ENCODE measurements around the gene MB21D2. TPM values are rescaled to one million over a fixed set of nuclear protein-coding genes. Genes with fewer than 3 reads are reported as not detected.

Gene MB21D2
- polyA plus RNA-seq, 2 donors: 0.61 to 1.6 TPM

GRCh38 chr3:192884777-192885773, 32.6 kb downstream of the MB21D2 start:
- Histone ChIP-seq H3K36me3 (ENCODE audit: control insufficient read depth in 2 of 2, insufficient read depth in 2 of 2, low read length in 1 of 2) (no peaks in the 10 kb centered on the region), H3K27me3 (ENCODE audit: control insufficient read depth in 1 of 2, insufficient read depth in 2 of 2, low read length in 2 of 2) (no peaks in the 10 kb centered on the region), H3K27ac (ENCODE audit: low read depth in 2 of 2, low read length in 1 of 2) (no peak overlapping the region), H3K4me1 (ENCODE audit: control insufficient read depth in 2 of 2, insufficient read depth in 2 of 2, low read length in 1 of 2) (no peaks in the 10 kb centered on the region), H3K9me3 (ENCODE audit: control insufficient read depth in 2 of 2, insufficient read depth in 1 of 2, low read depth in 1 of 2, low read length in 1 of 2) (no peaks in the 10 kb centered on the region), H3K4me3 (ENCODE audit: low read depth in 1 of 2, low read length in 2 of 2) (no peak overlapping the region)
- 59 to 64% methylated on average over 8 of the region's 8 CpGs for WGBS, 2 donors

GRCh38 chr3:192883512-192883911, 34.1 kb downstream of the MB21D2 start:
- Histone ChIP-seq H3K27ac (ENCODE audit: low read depth in 2 of 2, low read length in 1 of 2) (no peak overlapping the region), H3K4me1 (ENCODE audit: control insufficient read depth in 2 of 2, insufficient read depth in 2 of 2, low read length in 1 of 2) (peaks cover 0 to 2% of the 10 kb centered on the region in 2 donors), H3K36me3 (ENCODE audit: control insufficient read depth in 2 of 2, insufficient read depth in 2 of 2, low read length in 1 of 2) (no peaks in the 10 kb centered on the region), H3K4me3 (ENCODE audit: low read depth in 1 of 2, low read length in 2 of 2) (no peak overlapping the region), H3K9me3 (ENCODE audit: control insufficient read depth in 2 of 2, insufficient read depth in 1 of 2, low read depth in 1 of 2, low read length in 1 of 2) (no peaks in the 10 kb centered on the region), H3K27me3 (ENCODE audit: control insufficient read depth in 1 of 2, insufficient read depth in 2 of 2, low read length in 2 of 2) (no peaks in the 10 kb centered on the region)
- 83 to 84% methylated on average over 2 of the region's 2 CpGs for WGBS, 2 donors

- Histone ChIP-seq H3K27me3 (ENCODE audit: control insufficient read depth in 1 of 2, insufficient read depth in 2 of 2, low read length in 2 of 2) (no peaks in the 10 kb centered on the region), H3K9me3 (ENCODE audit: control insufficient read depth in 2 of 2, insufficient read depth in 1 of 2, low read depth in 1 of 2, low read length in 1 of 2) (no peaks in the 10 kb centered on the region), H3K27ac (ENCODE audit: low read depth in 2 of 2, low read length in 1 of 2) (no peak overlapping the region), H3K4me1 (ENCODE audit: control insufficient read depth in 2 of 2, insufficient read depth in 2 of 2, low read length in 1 of 2) (peaks cover 0 to 2% of the 10 kb centered on the region in 2 donors), H3K36me3 (ENCODE audit: control insufficient read depth in 2 of 2, insufficient read depth in 2 of 2, low read length in 1 of 2) (no peaks in the 10 kb centered on the region), H3K4me3 (ENCODE audit: low read depth in 1 of 2, low read length in 2 of 2) (no peak overlapping the region)
- WGBS, 2 donors: 78% methylated on average over 7 of the region's 7 CpGs
Measured at GRCh38 chr3:192881159-192881786, 36.4 kb downstream of the MB21D2 start.

GRCh38 chr3:192880313-192880712, 37.3 kb downstream of the MB21D2 start:
- H3K36me3 ChIP-seq (ENCODE audit: control insufficient read depth in 2 of 2, insufficient read depth in 2 of 2, low read length in 1 of 2): no peaks in the 10 kb centered on the region
- peaks cover 0 to 2% of the 10 kb centered on the region in 2 donors for H3K4me1 ChIP-seq (ENCODE audit: control insufficient read depth in 2 of 2, insufficient read depth in 2 of 2, low read length in 1 of 2)
- no peak overlapping the region for H3K4me3 ChIP-seq (ENCODE audit: low read depth in 1 of 2, low read length in 2 of 2)
- H3K27me3 ChIP-seq (ENCODE audit: control insufficient read depth in 1 of 2, insufficient read depth in 2 of 2, low read length in 2 of 2): no peaks in the 10 kb centered on the region
- H3K27ac ChIP-seq (ENCODE audit: low read depth in 2 of 2, low read length in 1 of 2): no peak overlapping the region
- no peaks in the 10 kb centered on the region for H3K9me3 ChIP-seq (ENCODE audit: control insufficient read depth in 2 of 2, insufficient read depth in 1 of 2, low read depth in 1 of 2, low read length in 1 of 2)
- 79 to 84% methylated on average over 6 of the region's 6 CpGs for WGBS, 2 donors

GRCh38 chr3:192879346-192880031, 38.2 kb downstream of the MB21D2 start:
- WGBS, 2 donors: 63 to 65% methylated on average over 8 of the region's 8 CpGs
- Histone ChIP-seq H3K27me3 (ENCODE audit: control insufficient read depth in 1 of 2, insufficient read depth in 2 of 2, low read length in 2 of 2) (no peaks in the 10 kb centered on the region), H3K4me1 (ENCODE audit: control insufficient read depth in 2 of 2, insufficient read depth in 2 of 2, low read length in 1 of 2) (peaks cover 0 to 2% of the 10 kb centered on the region in 2 donors), H3K9me3 (ENCODE audit: control insufficient read depth in 2 of 2, insufficient read depth in 1 of 2, low read depth in 1 of 2, low read length in 1 of 2) (no peaks in the 10 kb centered on the region), H3K27ac (ENCODE audit: low read depth in 2 of 2, low read length in 1 of 2) (no peak overlapping the region), H3K4me3 (ENCODE audit: low read depth in 1 of 2, low read length in 2 of 2) (no peak overlapping the region), H3K36me3 (ENCODE audit: control insufficient read depth in 2 of 2, insufficient read depth in 2 of 2, low read length in 1 of 2) (no peaks in the 10 kb centered on the region)

GRCh38 chr3:192875971-192876565, 41.6 kb downstream of the MB21D2 start:
- no peaks in the 10 kb centered on the region for H3K36me3 ChIP-seq (ENCODE audit: control insufficient read depth in 2 of 2, insufficient read depth in 2 of 2, low read length in 1 of 2)
- peaks cover 0 to 2% of the 10 kb centered on the region in 2 donors for H3K4me1 ChIP-seq (ENCODE audit: control insufficient read depth in 2 of 2, insufficient read depth in 2 of 2, low read length in 1 of 2)
- H3K27ac ChIP-seq (ENCODE audit: low read depth in 2 of 2, low read length in 1 of 2): no peak overlapping the region
- 55 to 68% methylated on average over 3 of the region's 3 CpGs for WGBS, 2 donors
- no peaks in the 10 kb centered on the region for H3K27me3 ChIP-seq (ENCODE audit: control insufficient read depth in 1 of 2, insufficient read depth in 2 of 2, low read length in 2 of 2)
- no peak overlapping the region for H3K4me3 ChIP-seq (ENCODE audit: low read depth in 1 of 2, low read length in 2 of 2)
- H3K9me3 ChIP-seq (ENCODE audit: control insufficient read depth in 2 of 2, insufficient read depth in 1 of 2, low read depth in 1 of 2, low read length in 1 of 2): peaks cover 0 to 2% of the 10 kb centered on the region in 2 donors

- 89 to 91% methylated on average over 5 of the region's 5 CpGs for WGBS, 2 donors
- Histone ChIP-seq H3K27ac (ENCODE audit: low read depth in 2 of 2, low read length in 1 of 2) (no peak overlapping the region), H3K4me3 (ENCODE audit: low read depth in 1 of 2, low read length in 2 of 2) (no peak overlapping the region), H3K4me1 (ENCODE audit: control insufficient read depth in 2 of 2, insufficient read depth in 2 of 2, low read length in 1 of 2) (no peaks in the 10 kb centered on the region), H3K9me3 (ENCODE audit: control insufficient read depth in 2 of 2, insufficient read depth in 1 of 2, low read depth in 1 of 2, low read length in 1 of 2) (peaks cover 0 to 2% of the 10 kb centered on the region in 2 donors), H3K36me3 (ENCODE audit: control insufficient read depth in 2 of 2, insufficient read depth in 2 of 2, low read length in 1 of 2) (no peaks in the 10 kb centered on the region), H3K27me3 (ENCODE audit: control insufficient read depth in 1 of 2, insufficient read depth in 2 of 2, low read length in 2 of 2) (no peaks in the 10 kb centered on the region)
Measured at GRCh38 chr3:192870822-192871221, 46.8 kb downstream of the MB21D2 start.

GRCh38 chr3:192869131-192870031, 48.3 kb downstream of the MB21D2 start:
- H3K27me3 ChIP-seq (ENCODE audit: control insufficient read depth in 1 of 2, insufficient read depth in 2 of 2, low read length in 2 of 2): no peaks in the 10 kb centered on the region
- H3K9me3 ChIP-seq (ENCODE audit: control insufficient read depth in 2 of 2, insufficient read depth in 1 of 2, low read depth in 1 of 2, low read length in 1 of 2): peaks cover 0 to 2% of the 10 kb centered on the region in 2 donors
- H3K4me3 ChIP-seq (ENCODE audit: low read depth in 1 of 2, low read length in 2 of 2): no peak overlapping the region
- peaks cover 0 to 2% of the 10 kb centered on the region in 2 donors for H3K4me1 ChIP-seq (ENCODE audit: control insufficient read depth in 2 of 2, insufficient read depth in 2 of 2, low read length in 1 of 2)
- 78 to 80% methylated on average over 4 of the region's 4 CpGs for WGBS, 2 donors
- H3K27ac ChIP-seq (ENCODE audit: low read depth in 2 of 2, low read length in 1 of 2): peak overlapping the region in 1 of 2 donors; percentile 4
- no peaks in the 10 kb centered on the region for H3K36me3 ChIP-seq (ENCODE audit: control insufficient read depth in 2 of 2, insufficient read depth in 2 of 2, low read length in 1 of 2)
